H1 (cell line): Measurements from ENCODE around the gene CD247. TPM values are rescaled to one million over a fixed set of nuclear protein-coding genes. Genes with fewer than 3 reads are reported as not detected.

Source experiments
- CTCF ChIA-PET: fragments of 300-600 bp; sonication (Branson Sonifier 250); formaldehyde crosslinking; loops from one replicate; lab custom pipeline; 2021; ENCODE audit not compliant: partially characterized antibody; lab: Charles Lee
- POLR2A ChIA-PET: fragments of 300-600 bp; sonication (Branson Sonifier 250); formaldehyde crosslinking; loops from one replicate; lab custom pipeline; 2021; ENCODE audit warnings: inconsistent platforms; ENCODE audit not compliant: partially characterized antibody; lab: Charles Lee
- DNase-seq, 2 experiments: peaks; one replicate each; pipeline versions ENCODE4 v3.0.0 to v3.0.0-alpha.2; 2010 to 2022; ENCODE audit warnings: low spot score in 2 of 2, low read depth in 1 of 2, mixed read lengths in 1 of 2
- FAIRE-seq: peaks from 2 replicates; lab custom pipeline; 2011; peaks lifted over from hg19 to GRCh38; lab: Jason Lieb, UNC
- H2AFZ ChIP-seq: 2 replicates; pipeline ENCODE4 v1.8.1; 2012; ENCODE audit warnings: low read length, inconsistent platforms
- H2AK5ac ChIP-seq: 2 replicates; pipeline ENCODE4 v1.6.1; 2013; ENCODE audit warnings: low read depth, low read length
- H2BK120ac ChIP-seq: replicated peaks from 2 replicates; pipeline ENCODE3; 2013; ENCODE audit warnings: low read depth, low read length, inconsistent platforms
- H2BK12ac ChIP-seq: 2 replicates; pipeline ENCODE4 v1.6.1; 2013; ENCODE audit warnings: low read depth, low read length
- H2BK15ac ChIP-seq: 2 replicates; pipeline ENCODE4 v1.6.1; 2013; ENCODE audit warnings: low read length
- H2BK20ac ChIP-seq: 2 replicates; pipeline ENCODE4 v1.6.1; 2013; ENCODE audit warnings: low read length
- H2BK5ac ChIP-seq: 2 replicates; pipeline ENCODE4 v1.6.1; 2013; ENCODE audit warnings: low read depth, low read length
- H3K14ac ChIP-seq: 2 replicates; pipeline ENCODE4 v1.6.1; 2013; ENCODE audit warnings: inconsistent platforms; ENCODE audit not compliant: insufficient read length
- H3K18ac ChIP-seq: 2 replicates; pipeline ENCODE4 v1.6.1; 2013; ENCODE audit warnings: low read length; ENCODE audit errors: extremely low read depth
- H3K23ac ChIP-seq: 2 replicates; pipeline ENCODE4 v1.6.1; 2013; ENCODE audit warnings: inconsistent platforms; ENCODE audit not compliant: insufficient read length
- H3K23me2 ChIP-seq: 2 replicates; pipeline ENCODE4 v1.6.1; 2013; ENCODE audit warnings: low read depth, low read length
- H3K27ac ChIP-seq: 2 replicates; pipeline ENCODE4 v1.6.1; 2011; ENCODE audit warnings: low read depth, low read length, inconsistent platforms
- H3K27me3 ChIP-seq, 4 experiments: replicated peaks in 1 of 4; 1 replicate in 1 of 4; 2 replicates in 3 of 4; pipeline versions ENCODE4 v1.6.1 to v1.8.1; 2011 to 2013; ENCODE audit warnings: low read length in 3 of 4, mild to moderate bottlenecking in 3 of 4, inconsistent platforms in 2 of 4, mixed read lengths in 2 of 4, moderate library complexity in 1 of 4; ENCODE audit not compliant: control insufficient read depth in 3 of 4, insufficient read depth in 3 of 4; ENCODE audit errors: extremely low read depth in 1 of 4
- H3K36me3 ChIP-seq, 4 experiments: 2 replicates each; pipeline versions ENCODE4 v1.6.1 to v1.8.1; 2011 to 2013; ENCODE audit warnings: mild to moderate bottlenecking in 4 of 4, low read length in 3 of 4, moderate library complexity in 2 of 4, control low read depth in 1 of 4, inconsistent platforms in 1 of 4; ENCODE audit not compliant: insufficient read depth in 4 of 4, control insufficient read depth in 2 of 4
- H3K4ac ChIP-seq: replicated peaks from 2 replicates; pipeline ENCODE3; 2013; ENCODE audit warnings: low read length, low read depth, mixed read lengths, inconsistent platforms; ENCODE audit not compliant: insufficient read length
- H3K4me1 ChIP-seq, 4 experiments: replicated peaks in 1 of 4; 1 replicate in 1 of 4; 2 replicates in 3 of 4; pipeline versions ENCODE4 v1.6.1 to v1.8.1; 2011 to 2013; ENCODE audit warnings: low read length in 3 of 4, inconsistent platforms in 2 of 4, mixed read lengths in 1 of 4; ENCODE audit not compliant: insufficient read depth in 4 of 4, control insufficient read depth in 3 of 4
- H3K4me2 ChIP-seq, 2 experiments: 2 replicates each; pipeline versions ENCODE4 v1.6.1 to v1.8.1; 2011 to 2013; ENCODE audit warnings: low read depth in 2 of 2, low read length in 2 of 2, control low read depth in 1 of 2, inconsistent platforms in 1 of 2, mild to moderate bottlenecking in 1 of 2; ENCODE audit not compliant: insufficient read depth in 1 of 2
- H3K4me3 ChIP-seq, 4 experiments: fragments of 200-600, 300-600 bp in 1 of 4; sonication (generic), shearing (Covaris generic), sonication (Bioruptor Twin) in 1 of 4; 2 replicates each; pipeline versions ENCODE4 v1.5.1 to v1.8.1; 2011 to 2016; ENCODE audit warnings: low read length in 4 of 4, low read depth in 3 of 4, control low read depth in 2 of 4, inconsistent platforms in 2 of 4, mild to moderate bottlenecking in 2 of 4, mixed read lengths in 1 of 4, moderate library complexity in 1 of 4; ENCODE audit not compliant: insufficient read depth in 2 of 4; ENCODE audit errors: extremely low read depth in 1 of 4
- H3K56ac ChIP-seq: replicated peaks from 2 replicates; pipeline ENCODE3; 2013; ENCODE audit warnings: low read depth, mild to moderate bottlenecking, mixed read lengths, low read length, inconsistent platforms; ENCODE audit not compliant: insufficient read length
- H3K79me1 ChIP-seq: 2 replicates; pipeline ENCODE4 v1.6.1; 2013; ENCODE audit warnings: low read depth, low read length, control low read depth
- H3K79me2 ChIP-seq, 2 experiments: 2 replicates each; pipeline versions ENCODE4 v1.6.1 to v1.8.1; 2012 to 2013; ENCODE audit warnings: low read length in 2 of 2, mild to moderate bottlenecking in 2 of 2, inconsistent platforms in 1 of 2; ENCODE audit not compliant: insufficient read depth in 2 of 2, control insufficient read depth in 1 of 2
- H3K9ac ChIP-seq, 4 experiments: replicated peaks in 1 of 4; 1 replicate in 1 of 4; 2 replicates in 3 of 4; pipeline versions ENCODE4 v1.6.1 to v1.8.1; 2011 to 2013; ENCODE audit warnings: low read depth in 3 of 4, low read length in 3 of 4, control low read depth in 2 of 4, mild to moderate bottlenecking in 2 of 4, moderate library complexity in 2 of 4, inconsistent platforms in 1 of 4; ENCODE audit errors: extremely low read depth in 1 of 4
- H3K9me3 ChIP-seq, 2 experiments: 2 replicates each; pipeline versions ENCODE4 v1.6.1 to v1.8.1; 2012 to 2013; ENCODE audit warnings: mild to moderate bottlenecking in 2 of 2, moderate library complexity in 2 of 2, control low read depth in 1 of 2, inconsistent platforms in 1 of 2, low read depth in 1 of 2, low read length in 1 of 2, mixed read lengths in 1 of 2; ENCODE audit not compliant: insufficient read depth in 2 of 2
- H4K20me1 ChIP-seq, 2 experiments: replicated peaks in 1 of 2; 2 replicates each; pipeline versions ENCODE3 to v1.8.1; 2011 to 2013; ENCODE audit warnings: inconsistent platforms in 2 of 2, low read length in 2 of 2, mild to moderate bottlenecking in 1 of 2; ENCODE audit not compliant: insufficient read depth in 2 of 2, control insufficient read depth in 1 of 2
- H4K5ac ChIP-seq: 2 replicates; pipeline ENCODE4 v1.6.1; 2013; ENCODE audit warnings: low read length, low read depth, mixed read lengths, inconsistent platforms; ENCODE audit not compliant: insufficient read length
- H4K8ac ChIP-seq: 2 replicates; pipeline ENCODE4 v1.8.0; 2013; ENCODE audit warnings: mild to moderate bottlenecking, moderate library complexity, low read length, inconsistent platforms; ENCODE audit not compliant: insufficient read depth; ENCODE audit errors: extremely low read depth
- H4K91ac ChIP-seq: replicated peaks from 2 replicates; pipeline ENCODE3; 2013; ENCODE audit warnings: low read length, mixed read lengths, inconsistent platforms; ENCODE audit not compliant: insufficient read length
- JUND ChIP-seq: IDR thresholded peaks from 2 replicates; pipeline ENCODE4 v1.6.1; 2011; ENCODE audit warnings: mild to moderate bottlenecking, improper control_type of control experiment, low read length
- WGBS, 2 experiments: shearing (Covaris generic) in 1 of 2; methylation state at CpG; one replicate each; pipeline versions ENCODE4 v1.1.6 to v1.1.7; 2013 to 2015; ENCODE audit warnings: low lambda C conversion rate in 2 of 2, mixed read lengths in 2 of 2, inconsistent platforms in 1 of 2, low coverage in 1 of 2, missing lambda C conversion rate in 1 of 2; ENCODE audit not compliant: insufficient replicate concordance in 2 of 2, insufficient coverage in 1 of 2, insufficient read length in 1 of 2; ENCODE audit errors: extremely low coverage in 1 of 2, missing lambda C conversion rate in 1 of 2; 5-methylcytosine and 5-hydroxymethylcytosine counted together
- polyA plus RNA-seq, 7 experiments: library from polyadenylated mRNA; depleted of rRNA in 3 of 7; stranded (reverse) in 5 of 7; unstranded in 2 of 7; fragments of >200 nt in 5 of 7; fragments of 200-250 nt in 2 of 7; gene quantifications; 1 replicate in 5 of 7; 2 replicates in 1 of 7; 4 replicates in 1 of 7; pipeline versions ENCODE4 v1.2.1 to v1.2.3, GENCODE V29; 2011 to 2013; ENCODE audit warnings: missing spikeins in 2 of 7, mixed read lengths in 2 of 7
- total RNA-seq: library from RNA; stranded (reverse); fragmentation: NEBNext Ultra II Directional; extraction: Animal tissue kit (Norgen Biotek cat#: 25700); gene quantifications from 2 replicates; pipeline ENCODE4 v1.2.1, GENCODE V29; 2021

CD247 gene
- total and polyA plus RNA-seq, 2 of the 8 experiments (the other 6 are each of a cell fraction or from before 2014, with no cell fraction given), result 2.0 to 2.2 TPM

- Histone ChIP-seq H3K36me3 (no peaks in the 10 kb centered on the region), H3K79me2 (no peaks in the 10 kb centered on the region), H4K5ac (peak overlapping the region; percentile 44), H3K23me2 (no peaks in the 10 kb centered on the region), H3K4me3 (no peak overlapping the region), H2BK5ac (no peak overlapping the region), H2BK20ac (no peak overlapping the region), H3K23ac (no peak overlapping the region), H3K56ac (no peak overlapping the region), H3K4me1 (peaks cover 1 to 11% (median 7%) of the 10 kb centered on the region in 4 experiments; a peak in 5 of 7 replicates), H4K8ac (0 out of 2 replicates have a peak overlapping the region, but pooled peaks have one; percentile 9), H2BK15ac (no peak overlapping the region), H3K9me3 (no peaks in the 10 kb centered on the region), H3K27ac (no peak overlapping the region), H2BK12ac (no peak overlapping the region), H3K27me3 (no peaks in the 10 kb centered on the region), H3K4ac (no peak overlapping the region), H2AK5ac (no peak overlapping the region), H3K4me2 (peak overlapping the region; percentile 55 to 56), H3K79me1 (no peaks in the 10 kb centered on the region), H3K18ac (no peak overlapping the region), H3K9ac (no peak overlapping the region), H4K91ac (no peak overlapping the region), H2AFZ (no peak overlapping the region), H3K14ac (no peak overlapping the region), H4K20me1 (no peaks in the 10 kb centered on the region), H2BK120ac (no peak overlapping the region)
- TF ChIP-seq JUND, result no peak
- POLR2A ChIA-PET, result no interaction called here
- 77% methylated on average over 9 of the region's 9 CpGs; no CpG with 5 or more reads in 1 of the 2 experiments for WGBS, 2 experiments
- DNase-seq (no peak), FAIRE-seq (no peak)
- CTCF ChIA-PET, result interaction anchor here (0.5 to 7.9 kb wide), 9 partner anchors 13 to 444 kb away, joined by 3 to 54 read pairs (median 3); partner anchors contain the start of gene POU2F1
Observed at GRCh38 chr1:167467752-167468151, 50.6 kb downstream of the CD247 start.
